Neural progenitor cell (in vitro differentiated cells): ENCODE data around the gene UBAC1. TPM values are rescaled to one million over a fixed set of nuclear protein-coding genes. Genes with fewer than 3 reads are reported as not detected.

Experiments used
- DNase-seq: peaks from one replicate; pipeline ENCODE4 v3.0.0-alpha.2; 2016; ENCODE audit warnings: low spot score
- H2AFZ ChIP-seq: fragments of 200-600 bp; sonication (generic); replicated peaks from 2 replicates; pipeline ENCODE4 v1.6.1; 2016; ENCODE audit warnings: antibody characterized with exemption
- H3F3A ChIP-seq: fragments of 200-600 bp; sonication (generic); 2 replicates; pipeline ENCODE4 v1.6.1; 2016; ENCODE audit warnings: antibody characterized with exemption, low read depth
- H3K27ac ChIP-seq: fragments of 200-600 bp; sonication (generic); 2 replicates; pipeline ENCODE4 v1.5.1; 2016; ENCODE audit warnings: mild to moderate bottlenecking
- H3K27me3 ChIP-seq: fragments of 200-600 bp; sonication (generic); 2 replicates; pipeline ENCODE4 v1.6.1; 2016; ENCODE audit warnings: mild to moderate bottlenecking, moderate library complexity
- H3K36me3 ChIP-seq: fragments of 200-600 bp; sonication (generic); 2 replicates; pipeline ENCODE4 v1.5.1; 2016
- H3K4me1 ChIP-seq: fragments of 200-600 bp; sonication (generic); 2 replicates; pipeline ENCODE4 v1.6.1; 2016; ENCODE audit warnings: mixed run types
- H3K4me2 ChIP-seq: fragments of 200-600 bp; sonication (generic); 2 replicates; pipeline ENCODE4 v1.6.1; 2016
- H3K4me3 ChIP-seq: fragments of 200-600 bp; sonication (generic); 2 replicates; pipeline ENCODE4 v1.5.1; 2016
- H3K79me2 ChIP-seq: fragments of 200-600 bp; sonication (generic); 2 replicates; pipeline ENCODE4 v1.6.1; 2016; ENCODE audit warnings: low read depth
- H3K9ac ChIP-seq: fragments of 200-600 bp; sonication (generic); 2 replicates; pipeline ENCODE4 v1.6.1; 2016
- H3K9me3 ChIP-seq: fragments of 200-600 bp; sonication (generic); 2 replicates; pipeline ENCODE4 v1.5.1; 2016; ENCODE audit warnings: low read depth
- H4K20me1 ChIP-seq: fragments of 200-600 bp; sonication (generic); 2 replicates; pipeline ENCODE4 v1.6.1; 2016; ENCODE audit warnings: low read depth
- H3K27ac Mint-ChIP-seq: 3 replicates; pipeline ENCODE4 v1.8.0; 2021; ENCODE audit warnings: mixed read lengths
- H3K27me3 Mint-ChIP-seq: 2 replicates; pipeline ENCODE4 v1.8.0; 2022; ENCODE audit warnings: low read depth, mild to moderate bottlenecking, inconsistent platforms, moderate library complexity, mixed read lengths; ENCODE audit not compliant: insufficient read depth
- H3K36me3 Mint-ChIP-seq: 3 replicates; pipeline ENCODE4 v1.8.0; 2021; ENCODE audit warnings: mixed read lengths
- H3K4me1 Mint-ChIP-seq: 3 replicates; pipeline ENCODE4 v1.8.0; 2021; ENCODE audit warnings: mixed read lengths
- H3K4me3 Mint-ChIP-seq: 3 replicates; pipeline ENCODE4 v1.8.0; 2021; ENCODE audit warnings: mild to moderate bottlenecking, moderate library complexity, mixed read lengths
- H3K9me3 Mint-ChIP-seq: 3 replicates; pipeline ENCODE4 v1.8.0; 2020; ENCODE audit warnings: mixed read lengths
- EZH2 ChIP-seq: fragments of 200-600 bp; sonication (generic); IDR thresholded peaks from 2 replicates; pipeline ENCODE4 v1.6.1; 2017; ENCODE audit warnings: antibody characterized with exemption, mild to moderate bottlenecking, moderate library complexity
- EZH2phosphoT487 ChIP-seq: fragments of 200-600 bp; sonication (generic); IDR thresholded peaks from 2 replicates; pipeline ENCODE4 v1.6.1; 2017; ENCODE audit warnings: antibody characterized with exemption
- total RNA-seq: library from RNA; depleted of rRNA; stranded (reverse); fragments of >200 nt; gene quantifications from 2 replicates; pipeline ENCODE4 v1.2.3, GENCODE V29; 2015; ENCODE audit warnings: low replicate concordance
- TF ChIP-seq, protein P1 (sequence below): fragments of 200-600 bp; sonication (generic); IDR thresholded peaks from 2 replicates; pipeline ENCODE4 v1.5.1; 2017; ENCODE audit warnings: antibody characterized with exemption, mild to moderate bottlenecking

UBAC1 gene
- total RNA-seq, 1 donor from 2014 or later: 66.0 TPM

DNA sequence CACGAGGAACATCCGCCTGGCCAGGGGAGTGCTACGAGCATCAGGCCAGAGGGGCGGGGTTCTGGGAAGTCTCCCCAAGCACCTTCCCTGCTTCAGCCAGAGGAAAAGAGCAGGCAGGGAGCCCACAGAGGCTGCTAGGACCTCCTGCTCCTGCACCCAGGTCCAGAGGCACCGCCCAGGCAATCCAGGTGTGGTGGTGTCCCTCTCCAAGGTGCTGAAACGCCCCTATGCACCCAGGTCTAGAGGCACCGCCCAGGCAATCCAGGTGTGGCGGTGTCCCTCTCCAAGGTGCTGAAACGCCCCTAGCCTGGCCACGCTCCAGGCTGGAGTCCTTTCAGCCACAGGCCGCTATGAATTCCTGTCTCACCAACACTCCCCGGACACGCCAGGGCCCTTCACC lies 10.7 kb upstream of the UBAC1 start:
- H3K4me3 Mint-ChIP-seq: no peak overlapping the region
- DNase-seq: peak; percentile 93
- Histone ChIP-seq H3K27me3 (peaks cover 14% of the 10 kb centered on the region), H3K9ac (no peak overlapping the region), H3K36me3 (no peaks in the 10 kb centered on the region), H3K79me2 (no peaks in the 10 kb centered on the region), H3F3A (peaks cover 12% of the 10 kb centered on the region), H3K9me3 (no peaks in the 10 kb centered on the region), H3K4me2 (no peak overlapping the region), H3K4me3 (no peak overlapping the region), H3K4me1 (peaks cover 4% of the 10 kb centered on the region), H4K20me1 (peaks cover 11% of the 10 kb centered on the region), H3K27ac (no peak overlapping the region), H2AFZ (no peak overlapping the region)
- no peaks in the 10 kb centered on the region for H3K9me3 Mint-ChIP-seq
- H3K36me3 Mint-ChIP-seq: no peaks in the 10 kb centered on the region
- TF ChIP-seq EZH2phosphoT487 (no peak), EZH2 (no peak)
- TF ChIP-seq, protein P1, sequence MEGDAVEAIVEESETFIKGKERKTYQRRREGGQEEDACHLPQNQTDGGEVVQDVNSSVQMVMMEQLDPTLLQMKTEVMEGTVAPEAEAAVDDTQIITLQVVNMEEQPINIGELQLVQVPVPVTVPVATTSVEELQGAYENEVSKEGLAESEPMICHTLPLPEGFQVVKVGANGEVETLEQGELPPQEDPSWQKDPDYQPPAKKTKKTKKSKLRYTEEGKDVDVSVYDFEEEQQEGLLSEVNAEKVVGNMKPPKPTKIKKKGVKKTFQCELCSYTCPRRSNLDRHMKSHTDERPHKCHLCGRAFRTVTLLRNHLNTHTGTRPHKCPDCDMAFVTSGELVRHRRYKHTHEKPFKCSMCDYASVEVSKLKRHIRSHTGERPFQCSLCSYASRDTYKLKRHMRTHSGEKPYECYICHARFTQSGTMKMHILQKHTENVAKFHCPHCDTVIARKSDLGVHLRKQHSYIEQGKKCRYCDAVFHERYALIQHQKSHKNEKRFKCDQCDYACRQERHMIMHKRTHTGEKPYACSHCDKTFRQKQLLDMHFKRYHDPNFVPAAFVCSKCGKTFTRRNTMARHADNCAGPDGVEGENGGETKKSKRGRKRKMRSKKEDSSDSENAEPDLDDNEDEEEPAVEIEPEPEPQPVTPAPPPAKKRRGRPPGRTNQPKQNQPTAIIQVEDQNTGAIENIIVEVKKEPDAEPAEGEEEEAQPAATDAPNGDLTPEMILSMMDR: no peak
- no peak overlapping the region for H3K27ac Mint-ChIP-seq
- H3K27me3 Mint-ChIP-seq: peaks cover 23% of the 10 kb centered on the region
- H3K4me1 Mint-ChIP-seq: peaks cover 14% of the 10 kb centered on the region

DNA sequence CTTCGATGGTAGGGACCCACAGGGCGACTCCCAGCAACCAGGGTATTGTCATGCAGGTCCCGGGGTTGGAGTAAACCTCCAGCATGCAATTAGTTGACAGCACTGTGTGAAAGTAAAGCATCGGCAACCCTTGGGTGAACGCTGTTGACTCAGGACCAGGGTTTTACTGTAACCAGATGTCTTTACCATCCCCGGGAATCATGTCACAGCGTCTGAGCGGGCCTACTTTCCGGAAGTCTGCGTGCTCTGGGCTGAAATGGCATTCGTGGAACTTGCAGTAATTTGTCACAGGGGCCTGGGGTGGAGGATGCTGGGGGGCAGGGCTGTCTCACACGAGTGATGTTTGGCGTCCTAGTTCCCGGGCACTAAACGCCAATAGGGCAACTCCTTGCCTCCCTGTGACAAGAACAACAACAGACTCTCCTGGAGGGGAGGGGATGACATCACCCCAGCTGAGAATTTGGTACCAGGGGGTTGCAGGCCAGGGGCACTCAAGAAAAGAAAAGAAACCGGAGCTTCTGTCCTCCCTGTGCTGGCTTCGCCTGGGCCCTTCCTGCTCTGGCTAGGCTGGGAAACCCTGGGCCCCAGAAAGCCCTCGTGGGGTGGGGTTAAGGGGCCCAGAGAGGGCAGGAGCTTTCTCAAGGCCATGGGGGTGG lies 10.1 kb upstream of the UBAC1 start:
- H3K4me2 ChIP-seq: no peak overlapping the region
- H2AFZ ChIP-seq: no peak overlapping the region
- no peaks in the 10 kb centered on the region for H3K36me3 ChIP-seq
- H3K4me1 ChIP-seq: no peaks in the 10 kb centered on the region
- Mint-ChIP-seq H3K4me3 (no peak overlapping the region), H3K36me3 (no peaks in the 10 kb centered on the region), H3K4me1 (peaks cover 10% of the 10 kb centered on the region), H3K27ac (no peak overlapping the region), H3K9me3 (no peaks in the 10 kb centered on the region), H3K27me3 (peaks cover 23% of the 10 kb centered on the region)
- H3K9ac ChIP-seq: no peak overlapping the region
- no peaks in the 10 kb centered on the region for H3K9me3 ChIP-seq
- H3K4me3 ChIP-seq: no peak overlapping the region
- TF ChIP-seq, protein P1: no peak
- TF ChIP-seq EZH2phosphoT487: no peak
- no peak for TF ChIP-seq EZH2
- DNase-seq: no peak
- H3F3A ChIP-seq: peaks cover 12% of the 10 kb centered on the region
- no peaks in the 10 kb centered on the region for H3K79me2 ChIP-seq
- H3K27me3 ChIP-seq: peaks cover 14% of the 10 kb centered on the region
- H3K27ac ChIP-seq: no peak overlapping the region
- peaks cover 11% of the 10 kb centered on the region for H4K20me1 ChIP-seq

DNA sequence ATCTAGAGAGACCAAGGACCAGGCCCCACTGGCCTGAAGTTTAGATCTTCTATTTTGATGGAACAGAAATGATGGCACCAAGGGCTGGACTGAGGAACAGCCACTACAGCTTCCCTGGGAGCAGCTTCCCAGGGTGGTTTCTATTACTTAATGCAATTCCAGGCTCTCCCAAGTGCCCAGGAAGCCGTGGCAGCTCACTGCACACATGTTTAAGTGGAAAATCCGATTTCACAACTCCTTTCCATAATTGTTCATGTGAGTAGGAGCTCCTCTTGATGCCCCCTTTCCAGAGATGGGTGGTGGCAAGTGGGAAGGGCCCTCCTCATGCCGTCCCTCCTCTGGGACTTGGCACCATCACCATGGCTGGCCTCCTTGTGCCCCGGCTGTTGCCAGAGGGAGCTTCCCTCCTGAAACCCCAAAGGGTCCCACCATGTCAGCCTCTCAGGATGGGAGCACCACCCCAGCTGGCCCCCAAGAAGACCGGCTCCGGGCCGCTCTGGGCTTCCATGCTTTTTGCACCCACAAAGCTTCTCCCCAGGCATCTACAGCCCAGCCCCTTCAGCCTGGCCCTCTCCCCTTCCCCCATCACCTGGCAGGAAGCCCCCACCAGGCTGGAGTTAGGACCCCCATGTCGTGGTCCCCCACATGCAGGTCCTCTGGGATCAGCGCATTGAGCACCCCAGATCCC lies 9.1 kb upstream of the UBAC1 start:
- Histone ChIP-seq H3K79me2 (no peaks in the 10 kb centered on the region), H3K27ac (no peak overlapping the region), H3K9ac (no peak overlapping the region), H4K20me1 (peaks cover 11% of the 10 kb centered on the region), H3K9me3 (no peaks in the 10 kb centered on the region), H3K36me3 (no peaks in the 10 kb centered on the region), H3F3A (peaks cover 12% of the 10 kb centered on the region), H3K4me1 (no peaks in the 10 kb centered on the region), H3K27me3 (peaks cover 14% of the 10 kb centered on the region), H3K4me3 (no peak overlapping the region), H3K4me2 (no peak overlapping the region), H2AFZ (no peak overlapping the region)
- H3K4me3 Mint-ChIP-seq: no peak overlapping the region
- H3K36me3 Mint-ChIP-seq: no peaks in the 10 kb centered on the region
- H3K4me1 Mint-ChIP-seq: peaks cover 12% of the 10 kb centered on the region
- no peak overlapping the region for H3K27ac Mint-ChIP-seq
- H3K9me3 Mint-ChIP-seq: no peaks in the 10 kb centered on the region
- H3K27me3 Mint-ChIP-seq: peaks cover 22% of the 10 kb centered on the region
- no peak for DNase-seq
- TF ChIP-seq EZH2phosphoT487 (no peak), EZH2 (no peak)
- TF ChIP-seq, protein P1: no peak
